Measurements from ENCODE around the gene LRRC55.

DNA sequence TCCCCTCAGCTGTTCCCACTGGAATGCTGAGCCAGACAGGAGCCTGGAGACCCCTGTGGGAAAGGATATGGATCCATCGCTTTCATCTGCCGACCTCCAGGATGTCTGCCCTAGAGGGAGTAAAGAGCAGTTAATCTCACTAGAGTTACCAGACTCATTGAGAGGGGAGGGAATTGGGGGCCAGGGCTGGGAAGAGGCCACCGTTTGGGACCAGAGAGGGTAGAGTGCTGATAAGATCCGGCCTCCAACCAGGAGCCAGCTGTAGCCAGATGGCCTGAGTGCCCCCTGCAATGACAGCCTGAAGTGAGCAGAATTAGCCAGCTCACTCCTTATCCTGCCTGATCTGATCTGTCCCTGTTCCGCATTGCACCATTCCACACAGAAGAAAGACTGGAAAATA is 59.0 kb downstream of the LRRC55 start:
- TF ChIP-seq, protein P1, sequence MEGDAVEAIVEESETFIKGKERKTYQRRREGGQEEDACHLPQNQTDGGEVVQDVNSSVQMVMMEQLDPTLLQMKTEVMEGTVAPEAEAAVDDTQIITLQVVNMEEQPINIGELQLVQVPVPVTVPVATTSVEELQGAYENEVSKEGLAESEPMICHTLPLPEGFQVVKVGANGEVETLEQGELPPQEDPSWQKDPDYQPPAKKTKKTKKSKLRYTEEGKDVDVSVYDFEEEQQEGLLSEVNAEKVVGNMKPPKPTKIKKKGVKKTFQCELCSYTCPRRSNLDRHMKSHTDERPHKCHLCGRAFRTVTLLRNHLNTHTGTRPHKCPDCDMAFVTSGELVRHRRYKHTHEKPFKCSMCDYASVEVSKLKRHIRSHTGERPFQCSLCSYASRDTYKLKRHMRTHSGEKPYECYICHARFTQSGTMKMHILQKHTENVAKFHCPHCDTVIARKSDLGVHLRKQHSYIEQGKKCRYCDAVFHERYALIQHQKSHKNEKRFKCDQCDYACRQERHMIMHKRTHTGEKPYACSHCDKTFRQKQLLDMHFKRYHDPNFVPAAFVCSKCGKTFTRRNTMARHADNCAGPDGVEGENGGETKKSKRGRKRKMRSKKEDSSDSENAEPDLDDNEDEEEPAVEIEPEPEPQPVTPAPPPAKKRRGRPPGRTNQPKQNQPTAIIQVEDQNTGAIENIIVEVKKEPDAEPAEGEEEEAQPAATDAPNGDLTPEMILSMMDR (IDR thresholded peaks at IDR 0.05): no peak
- TF ChIP-seq POLR2A (IDR thresholded peaks at IDR 0.05): no peak

All from esophagus squamous epithelium (tissue), 4 donors.